Glutamatergic neuron (in vitro differentiated cells): ENCODE measurements around the gene CD59. TPM values are rescaled to one million over a fixed set of nuclear protein-coding genes. Genes with fewer than 3 reads are reported as not detected.
A peak's percentile ranks its signal among the peaks of the same experiment; 100 is the strongest.

Experiments used
- DNase-seq: peaks from one replicate; pipeline ENCODE4 v3.0.0; 2022
- H3K27ac Mint-ChIP-seq: one replicate; pipeline ENCODE4 v1.8.0; 2020; ENCODE audit warnings: mild to moderate bottlenecking, mixed read lengths, inconsistent platforms; ENCODE audit not compliant: unreplicated experiment
- H3K27me3 Mint-ChIP-seq: one replicate; pipeline ENCODE4 v1.8.0; 2020; ENCODE audit warnings: mild to moderate bottlenecking, moderate library complexity, mixed read lengths, inconsistent platforms; ENCODE audit not compliant: unreplicated experiment
- H3K36me3 Mint-ChIP-seq: one replicate; pipeline ENCODE4 v1.8.0; 2020; ENCODE audit warnings: mild to moderate bottlenecking, mixed read lengths, inconsistent platforms; ENCODE audit not compliant: unreplicated experiment
- H3K4me1 Mint-ChIP-seq: one replicate; pipeline ENCODE4 v1.8.0; 2020; ENCODE audit warnings: mild to moderate bottlenecking, low read depth, mixed read lengths, inconsistent platforms; ENCODE audit not compliant: unreplicated experiment
- H3K4me3 Mint-ChIP-seq: one replicate; pipeline ENCODE4 v1.8.0; 2020; ENCODE audit warnings: mild to moderate bottlenecking, mixed read lengths, inconsistent platforms; ENCODE audit not compliant: unreplicated experiment
- H3K9me3 Mint-ChIP-seq: one replicate; pipeline ENCODE4 v1.8.0; 2020; ENCODE audit warnings: mild to moderate bottlenecking, moderate library complexity, mixed read lengths, inconsistent platforms; ENCODE audit not compliant: unreplicated experiment
- total RNA-seq: library from RNA; stranded (reverse); fragmentation: NEBNext Ultra II Directional; extraction: Animal tissue kit (Norgen Biotek cat#: 25700); gene quantifications from one replicate; pipeline ENCODE4 v1.2.1, GENCODE V29; 2021; ENCODE audit not compliant: unreplicated experiment
- TF ChIP-seq, protein P1 (sequence below): fragments of 200-600 bp; sonication (generic); IDR thresholded peaks from one replicate; pipeline ENCODE4 v1.5.0; 2021; ENCODE audit not compliant: partially characterized antibody, unreplicated experiment

The CD59 gene
- total RNA-seq, 1 donor from 2014 or later, result 105 TPM

DNA sequence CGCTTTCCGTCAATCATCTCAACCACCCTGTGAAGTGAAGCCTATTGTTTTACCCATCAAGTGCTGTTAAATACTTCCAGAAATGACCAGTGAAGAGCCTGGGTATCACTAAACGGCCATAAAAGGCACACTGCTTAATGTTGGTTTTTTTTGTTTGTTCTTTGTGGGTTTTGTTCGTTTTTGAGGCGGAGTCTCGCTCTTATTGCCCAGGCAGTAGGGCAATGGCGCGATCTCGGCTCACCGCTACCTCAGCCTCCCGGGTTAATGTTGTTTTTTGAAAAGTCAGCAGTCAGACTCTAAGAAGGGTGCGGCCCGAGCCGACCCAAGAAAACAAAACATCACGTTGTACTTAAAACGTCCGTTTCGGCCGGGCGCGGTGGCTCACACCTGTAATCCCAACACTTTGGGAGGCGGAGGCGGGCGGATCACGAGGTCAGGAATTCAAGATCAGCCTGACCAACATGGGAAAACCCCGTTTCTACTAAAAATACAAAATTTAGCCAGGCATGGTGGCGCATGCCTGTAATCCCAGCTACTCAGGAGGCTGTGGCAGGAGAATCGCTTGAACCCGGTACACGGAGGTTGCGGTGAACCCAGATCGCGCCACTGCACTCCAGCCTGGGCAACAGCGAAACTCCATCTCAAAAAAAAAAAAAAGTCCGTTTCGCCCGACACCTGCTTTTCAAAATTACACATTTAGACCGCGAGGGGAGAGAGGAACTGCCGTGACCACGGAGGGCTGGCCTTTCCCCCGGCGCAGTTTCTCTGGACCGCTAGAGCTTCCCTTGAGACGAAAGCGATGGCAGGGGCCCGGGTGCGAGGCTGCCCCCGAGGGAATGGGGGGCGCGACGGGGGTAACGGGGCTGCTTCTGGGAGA lies 714 bp downstream of the CD59 start:
- H3K27ac Mint-ChIP-seq, result no peak overlapping the region
- H3K4me1 Mint-ChIP-seq, result peaks cover 18% of the 10 kb centered on the region
- peak; percentile 18 for DNase-seq
- TF ChIP-seq, protein P1, sequence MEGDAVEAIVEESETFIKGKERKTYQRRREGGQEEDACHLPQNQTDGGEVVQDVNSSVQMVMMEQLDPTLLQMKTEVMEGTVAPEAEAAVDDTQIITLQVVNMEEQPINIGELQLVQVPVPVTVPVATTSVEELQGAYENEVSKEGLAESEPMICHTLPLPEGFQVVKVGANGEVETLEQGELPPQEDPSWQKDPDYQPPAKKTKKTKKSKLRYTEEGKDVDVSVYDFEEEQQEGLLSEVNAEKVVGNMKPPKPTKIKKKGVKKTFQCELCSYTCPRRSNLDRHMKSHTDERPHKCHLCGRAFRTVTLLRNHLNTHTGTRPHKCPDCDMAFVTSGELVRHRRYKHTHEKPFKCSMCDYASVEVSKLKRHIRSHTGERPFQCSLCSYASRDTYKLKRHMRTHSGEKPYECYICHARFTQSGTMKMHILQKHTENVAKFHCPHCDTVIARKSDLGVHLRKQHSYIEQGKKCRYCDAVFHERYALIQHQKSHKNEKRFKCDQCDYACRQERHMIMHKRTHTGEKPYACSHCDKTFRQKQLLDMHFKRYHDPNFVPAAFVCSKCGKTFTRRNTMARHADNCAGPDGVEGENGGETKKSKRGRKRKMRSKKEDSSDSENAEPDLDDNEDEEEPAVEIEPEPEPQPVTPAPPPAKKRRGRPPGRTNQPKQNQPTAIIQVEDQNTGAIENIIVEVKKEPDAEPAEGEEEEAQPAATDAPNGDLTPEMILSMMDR, result no peak
- no peaks in the 10 kb centered on the region for H3K36me3 Mint-ChIP-seq
- no peaks in the 10 kb centered on the region for H3K27me3 Mint-ChIP-seq
- no peaks in the 10 kb centered on the region for H3K9me3 Mint-ChIP-seq
- peak overlapping the region; percentile 90 for H3K4me3 Mint-ChIP-seq

DNA sequence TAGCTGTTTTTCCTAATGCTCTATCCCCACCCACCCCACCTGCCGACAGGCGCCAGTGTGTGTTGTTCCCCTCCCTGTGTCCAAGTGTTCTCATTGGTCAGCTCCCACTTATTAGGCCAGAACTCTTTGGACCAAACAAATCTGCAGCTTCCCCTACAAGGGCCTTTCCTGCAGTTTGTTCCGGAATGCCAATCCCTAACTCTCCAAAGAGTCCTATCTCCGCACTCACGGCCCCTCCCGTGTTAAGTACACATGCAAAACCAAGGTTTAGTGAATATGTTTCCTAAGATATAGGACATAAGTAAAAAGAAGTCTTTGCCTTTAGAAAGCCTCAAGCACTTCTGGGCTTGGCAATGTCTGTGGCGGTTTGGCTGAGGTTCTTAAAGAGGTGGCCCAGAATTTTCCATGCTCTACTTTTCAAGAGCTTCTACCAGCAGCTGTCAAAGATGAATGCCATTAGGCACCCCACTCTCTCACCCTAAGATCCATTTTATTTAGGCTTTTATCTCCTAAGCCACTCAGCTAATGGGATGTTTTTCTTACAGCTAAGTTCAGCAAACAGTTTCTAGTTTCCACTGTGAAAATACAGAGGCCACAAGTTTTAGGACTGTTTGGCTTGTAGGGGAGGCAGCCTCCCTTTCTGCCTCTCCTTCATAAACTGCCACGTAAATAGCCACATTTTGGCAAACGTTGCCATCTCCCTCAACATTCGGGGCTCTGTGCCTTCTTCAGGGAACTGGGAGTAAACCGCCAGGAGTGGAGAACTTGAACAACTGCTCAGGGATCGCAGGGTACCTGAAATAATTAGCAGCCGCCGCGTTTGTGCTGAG lies 1.6 kb downstream of the CD59 start:
- no peak overlapping the region for H3K27ac Mint-ChIP-seq
- TF ChIP-seq, protein P1, result no peak
- DNase-seq, result no peak

GRCh38 chr11:33733980-33734379 lies 2.2 kb downstream of the CD59 start:
- Mint-ChIP-seq H3K36me3 (no peaks in the 10 kb centered on the region), H3K27me3 (no peaks in the 10 kb centered on the region), H3K4me1 (peaks cover 21% of the 10 kb centered on the region), H3K4me3 (peak overlapping the region; percentile 28), H3K9me3 (no peaks in the 10 kb centered on the region), H3K27ac (no peak overlapping the region)
- TF ChIP-seq, protein P1, result no peak
- no peak for DNase-seq

More for the DNA sequence above, 1.6 kb downstream of the CD59 start:
- H3K4me1 Mint-ChIP-seq, result peaks cover 18% of the 10 kb centered on the region
- no peaks in the 10 kb centered on the region for H3K36me3 Mint-ChIP-seq
- no peaks in the 10 kb centered on the region for H3K27me3 Mint-ChIP-seq
- peak overlapping the region; percentile 90 for H3K4me3 Mint-ChIP-seq
- no peaks in the 10 kb centered on the region for H3K9me3 Mint-ChIP-seq

DNA sequence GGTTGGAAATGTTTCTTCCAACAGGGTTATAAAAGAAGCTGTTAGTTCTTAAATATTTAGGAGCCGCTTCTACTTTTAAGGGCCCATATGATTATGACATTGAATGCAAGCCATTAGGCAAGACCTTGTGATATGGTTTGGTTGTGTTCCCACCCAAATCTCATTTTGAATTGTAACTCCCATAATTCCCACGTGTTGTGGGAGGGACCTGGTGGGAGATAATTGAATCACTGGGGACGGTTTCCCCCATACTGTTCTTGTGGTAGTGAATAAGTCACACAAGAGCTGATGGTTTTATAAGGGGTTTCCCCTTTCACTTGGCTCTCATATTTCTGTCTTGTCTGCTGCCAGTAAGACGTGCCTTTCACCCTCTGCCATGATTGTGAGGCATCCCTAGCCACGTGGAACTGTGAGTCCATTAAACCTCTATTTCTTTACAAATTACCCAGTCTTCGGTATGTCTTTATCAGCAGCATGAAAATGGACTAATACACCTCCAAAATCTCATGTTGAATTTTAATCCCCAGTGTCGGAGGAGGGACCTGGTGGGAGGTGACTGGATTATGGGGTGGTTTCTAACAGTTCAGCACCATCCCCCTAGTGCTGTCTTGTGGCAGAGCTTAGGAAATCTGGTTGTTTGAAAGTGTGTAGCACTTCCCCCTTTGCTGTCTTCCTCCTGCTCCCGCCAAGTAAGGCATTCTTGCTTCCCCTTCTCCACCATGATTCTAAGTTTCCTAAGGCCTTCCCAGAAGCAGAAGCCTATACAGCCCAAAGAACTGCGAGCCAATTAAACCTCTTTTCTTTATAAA lies 4.3 kb downstream of the CD59 start:
- Mint-ChIP-seq H3K4me1 (peaks cover 18% of the 10 kb centered on the region), H3K27me3 (no peaks in the 10 kb centered on the region), H3K27ac (peak overlapping the region; percentile 18), H3K36me3 (no peaks in the 10 kb centered on the region), H3K9me3 (no peaks in the 10 kb centered on the region), H3K4me3 (no peak overlapping the region)
- TF ChIP-seq, protein P1, result no peak
- DNase-seq, result no peak
